Heart right ventricle (tissue), 16 donors: ENCODE measurements around the gene PGAP6. TPM values are rescaled to one million over a fixed set of nuclear protein-coding genes. Genes with fewer than 3 reads are reported as not detected.

Source experiments
- ATAC-seq, 8 donors: fragments of 200-7000 bp; cut with Tn5 transposase; one replicate each; pipeline ENCODE4 v1.9.1; 2020; ENCODE audit warnings: mild to moderate bottlenecking in 8 of 8, moderate library complexity in 8 of 8, moderate number of reproducible peaks in 1 of 8
- DNase-seq, 2 donors: peaks; one replicate each; pipeline ENCODE4 v3.0.0-alpha.2; 2020
- H3K27ac ChIP-seq, 10 donors: fragments of 200-600 bp; sonication (generic) in 2 of 10; one replicate each; pipeline versions ENCODE4 v1.5.0 to v1.8.0; 2020 to 2022; ENCODE audit warnings: mild to moderate bottlenecking in 3 of 10
- H3K27me3 ChIP-seq, 7 donors: fragments of 200-600 bp; one replicate each; pipeline ENCODE4 v1.8.0; 2021 to 2022; ENCODE audit warnings: mild to moderate bottlenecking in 2 of 7
- H3K36me3 ChIP-seq, 9 donors: fragments of 200-600 bp; sonication (generic) in 1 of 9; one replicate each; pipeline versions ENCODE4 v1.5.0 to v1.8.0; 2020 to 2022; ENCODE audit warnings: mild to moderate bottlenecking in 2 of 9
- H3K4me1 ChIP-seq, 9 donors: fragments of 200-600 bp; sonication (generic) in 1 of 9; one replicate each; pipeline versions ENCODE4 v1.5.0 to v1.8.0; 2020 to 2022; ENCODE audit warnings: mild to moderate bottlenecking in 4 of 9
- H3K4me3 ChIP-seq, 10 donors: fragments of 200-600 bp; sonication (generic) in 2 of 10; one replicate each; pipeline versions ENCODE4 v1.5.0 to v1.8.0; 2020 to 2022; ENCODE audit warnings: mild to moderate bottlenecking in 7 of 10, moderate library complexity in 2 of 10
- H3K9me3 ChIP-seq, 11 donors: fragments of 200-600 bp in 10 of 11; sonication (generic) in 2 of 11; one replicate each; pipeline versions ENCODE4 v1.5.0 to v1.8.0; 2013 to 2022; ENCODE audit warnings: mild to moderate bottlenecking in 2 of 11, control low read depth in 1 of 11, moderate library complexity in 1 of 11
- whole genome bisulfite sequencing, 2 donors: extraction: QIAGEN DNeasy Blood & Tissue Kit; methylation state at CpG; one replicate each; pipeline ENCODE4 v1.1.7; 2013; ENCODE audit warnings: inconsistent platforms in 1 of 2; 5-methylcytosine and 5-hydroxymethylcytosine counted together
- intact Hi-C, 10 donors: fragments of 100-400 bp; cut with DNase I; formaldehyde crosslinking; loops; one replicate each; pipeline versions ENCODE4 v1.11.1 to v1.14.2; 2022
- polyA plus RNA-seq, 2 donors: library from polyadenylated mRNA; stranded (reverse); fragments of 200-250 nt; gene quantifications; one replicate each; pipeline ENCODE4 v1.2.3, GENCODE V29; 2013
- total RNA-seq, 10 donors: library from RNA; stranded (reverse); fragmentation: NEBNext Ultra II Directional in 3 of 10; extraction: Animal tissue kit (Norgen Biotek cat#: 25700) in 3 of 10; gene quantifications; one replicate each; pipeline versions ENCODE4 v1.2.1 to v1.2.4, GENCODE V29; 2021 to 2023
- TF ChIP-seq, protein P1 (sequence below), 9 donors: fragments of 200-600 bp; sonication (generic) in 2 of 9; IDR thresholded peaks; one replicate each; pipeline versions ENCODE4 v1.5.0 to v1.8.0; 2021 to 2022; ENCODE audit warnings: antibody characterized with exemption in 9 of 9, mild to moderate bottlenecking in 5 of 9, moderate library complexity in 1 of 9
- donor health status: Arrhythmogenic right ventricular cardiomyopathy.
- donor health status: ischemic (EF 13 %, LVEDD 7.1; RV severe dilation, severe dysfunction).
- donor health status: healthy with polysubstance abuse.
- donor health status: DM: no; HTN: yes; CAD: no.
- donor health status: DM: no; HTN: no; CAD: no.
- donor health status: ischemic (EF 25% LVEDD 6.9; RV normal size, moderate dysfunction).
- donor health status: ischemic (EF 25% LVEDD 5.7; RV mildly dilated, moderate dysfunction).
- donor health status: healthy.
- donor health status: DM: yes; HTN: yes; CAD: no.
- donor health status: Ischemic cardiomyopathy.
- donor health status: ischemic (EF 35%, LVEDD 5.7; RV mildly dilated, moderate dysfunction).
- donor health status: nonischemic (EF 11% LVEDD 7.7; RV severe dilation, severe dysfunction).
- donor health status: DM: yes; HTN: yes; CAD: no.
- donor health status: PGD.
- donor health status: ischemic (EF 29% LVEDD 5.4; RV normal size, mild dysfunction).
- donor health status: nonischemic (EF 23%, LVEDD 6.1; RV moderate dilation, normal function).

Gene PGAP6
- total and polyA plus RNA-seq, 12 donors: 27.1 to 57.3 (median 33.1) TPM

DNA sequence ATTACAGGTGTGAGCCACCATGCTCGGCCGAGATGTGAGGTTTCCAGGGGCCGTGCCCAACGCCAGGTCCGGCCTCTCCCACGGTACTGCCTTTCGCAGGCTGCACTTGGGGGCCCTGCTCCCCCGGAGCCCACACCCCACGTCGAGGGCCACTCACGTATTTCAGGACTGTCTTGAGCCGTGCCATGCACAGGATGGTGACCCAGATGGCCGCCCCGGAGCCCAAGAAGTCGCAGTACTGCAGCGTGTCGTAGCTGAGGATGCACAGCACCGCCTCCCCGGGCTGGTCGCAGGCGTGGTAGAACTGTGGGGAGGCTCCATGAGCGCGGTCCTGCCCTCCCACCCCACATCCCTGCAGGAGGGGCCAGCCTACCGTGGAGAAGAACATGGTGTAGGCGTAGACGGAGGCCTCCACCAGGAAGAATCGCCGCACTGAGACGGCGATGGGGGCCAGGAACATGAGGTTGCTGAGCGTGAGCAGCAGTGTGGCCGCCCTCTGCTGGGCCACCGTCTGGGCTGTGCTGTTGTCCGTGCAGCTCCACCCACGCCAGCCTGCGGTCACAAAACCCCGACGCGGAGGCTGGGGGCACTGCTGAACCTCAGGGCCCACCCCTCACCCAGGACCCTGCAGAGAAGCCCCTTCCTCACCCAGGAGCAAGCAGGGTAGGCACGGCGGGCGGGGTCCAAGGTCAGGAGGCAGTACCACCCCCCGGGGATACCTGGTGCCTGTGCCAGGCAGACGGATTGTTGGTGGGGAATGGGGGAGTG, 7.7 kb downstream of the PGAP6 start:
- WGBS, 2 donors: 93 to 95% methylated on average over 44 of the region's 44 CpGs
- DNase-seq (no peak), ATAC-seq (no peak)
- Histone ChIP-seq H3K36me3 (peaks cover 0 to 70% (median 38%) of the 10 kb centered on the region in 9 donors), H3K4me1 (peaks cover 10 to 25% (median 15%) of the 10 kb centered on the region in 9 donors), H3K9me3 (no peaks in the 10 kb centered on the region), H3K4me3 (no peak overlapping the region), H3K27me3 (no peaks in the 10 kb centered on the region), H3K27ac (no peak overlapping the region)
- intact Hi-C loops: no loop called here
- TF ChIP-seq, protein P1, sequence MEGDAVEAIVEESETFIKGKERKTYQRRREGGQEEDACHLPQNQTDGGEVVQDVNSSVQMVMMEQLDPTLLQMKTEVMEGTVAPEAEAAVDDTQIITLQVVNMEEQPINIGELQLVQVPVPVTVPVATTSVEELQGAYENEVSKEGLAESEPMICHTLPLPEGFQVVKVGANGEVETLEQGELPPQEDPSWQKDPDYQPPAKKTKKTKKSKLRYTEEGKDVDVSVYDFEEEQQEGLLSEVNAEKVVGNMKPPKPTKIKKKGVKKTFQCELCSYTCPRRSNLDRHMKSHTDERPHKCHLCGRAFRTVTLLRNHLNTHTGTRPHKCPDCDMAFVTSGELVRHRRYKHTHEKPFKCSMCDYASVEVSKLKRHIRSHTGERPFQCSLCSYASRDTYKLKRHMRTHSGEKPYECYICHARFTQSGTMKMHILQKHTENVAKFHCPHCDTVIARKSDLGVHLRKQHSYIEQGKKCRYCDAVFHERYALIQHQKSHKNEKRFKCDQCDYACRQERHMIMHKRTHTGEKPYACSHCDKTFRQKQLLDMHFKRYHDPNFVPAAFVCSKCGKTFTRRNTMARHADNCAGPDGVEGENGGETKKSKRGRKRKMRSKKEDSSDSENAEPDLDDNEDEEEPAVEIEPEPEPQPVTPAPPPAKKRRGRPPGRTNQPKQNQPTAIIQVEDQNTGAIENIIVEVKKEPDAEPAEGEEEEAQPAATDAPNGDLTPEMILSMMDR (IDR thresholded peaks at IDR 0.05): no peak

DNA sequence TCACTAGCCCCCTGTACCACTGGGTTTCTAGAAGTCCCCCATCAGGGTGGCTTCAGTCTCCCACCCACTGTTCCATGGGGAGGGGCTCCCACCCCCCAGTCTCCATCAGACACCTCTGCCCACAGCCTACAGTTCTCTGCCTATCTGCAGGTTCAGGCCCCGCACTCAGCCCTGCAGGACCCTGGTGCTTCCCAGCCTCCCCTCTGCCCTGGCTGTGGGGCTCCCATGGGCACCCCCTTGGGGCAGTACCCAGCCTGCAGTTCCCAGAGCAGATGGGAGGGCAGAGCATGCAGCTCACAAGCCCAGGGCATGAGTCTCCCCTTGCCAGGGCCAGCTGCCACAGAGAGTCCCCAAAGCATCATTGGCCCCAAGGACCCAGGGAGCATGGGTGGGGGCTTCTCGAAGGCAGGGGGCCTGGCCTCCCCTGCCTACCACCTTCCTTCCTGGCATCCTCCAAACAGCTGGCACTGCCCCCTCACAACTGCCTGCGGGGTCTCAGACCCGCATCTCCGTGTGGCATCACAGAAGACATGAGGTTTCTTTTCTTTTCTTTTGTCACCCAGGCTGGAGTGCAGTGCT, 8.7 kb downstream of the PGAP6 start:
- TF ChIP-seq, protein P1 (IDR thresholded peaks at IDR 0.05): no peak
- DNase-seq: no peak
- Histone ChIP-seq H3K4me3 (no peak overlapping the region), H3K36me3 (peaks cover 0 to 79% (median 46%) of the 10 kb centered on the region in 9 donors), H3K9me3 (no peaks in the 10 kb centered on the region), H3K27me3 (no peaks in the 10 kb centered on the region), H3K27ac (no peak overlapping the region), H3K4me1 (peaks cover 10 to 22% (median 15%) of the 10 kb centered on the region in 9 donors)
- WGBS, 2 donors: 90 to 94% methylated on average over 5 of the region's 5 CpGs
- ATAC-seq: no peak
- intact Hi-C loops: no loop called here

DNA sequence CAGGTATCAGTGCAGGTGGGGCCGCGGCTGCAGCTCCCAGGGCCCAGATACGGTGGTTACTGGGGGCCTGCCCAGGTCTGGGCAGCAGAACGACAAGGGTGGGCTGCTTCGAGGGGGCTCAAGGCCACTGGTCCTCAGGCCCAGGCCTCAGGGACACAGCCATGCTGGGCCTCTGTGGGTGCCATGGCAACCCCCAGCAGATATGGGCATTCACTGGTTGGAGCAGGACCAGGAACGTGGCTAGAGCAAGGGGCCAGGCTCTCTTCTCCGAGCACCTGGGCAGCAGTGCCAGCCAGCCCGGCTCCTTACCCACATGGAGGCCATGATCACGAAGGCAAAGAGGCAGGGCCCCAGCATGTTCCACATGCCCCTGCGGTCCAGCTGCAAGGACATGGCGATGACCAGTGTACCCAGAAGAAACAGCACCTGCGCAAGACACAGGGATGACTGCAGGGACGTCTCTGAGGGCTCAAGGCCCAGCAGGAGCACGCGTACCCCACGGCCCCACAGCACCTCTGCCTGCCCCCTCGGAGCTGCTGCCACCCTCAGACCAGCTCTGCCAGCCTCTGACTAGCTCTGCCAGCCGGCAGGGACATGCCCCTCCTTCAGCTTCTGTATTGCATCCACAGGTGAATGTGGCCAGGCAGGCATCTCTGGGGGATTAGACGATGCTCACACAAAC, 9.3 kb downstream of the PGAP6 start:
- intact Hi-C loops: no loop called here
- Histone ChIP-seq H3K4me3 (no peak overlapping the region), H3K4me1 (peaks cover 10 to 22% (median 15%) of the 10 kb centered on the region in 9 donors), H3K36me3 (peaks cover 0 to 81% (median 53%) of the 10 kb centered on the region in 9 donors), H3K9me3 (no peaks in the 10 kb centered on the region), H3K27me3 (no peaks in the 10 kb centered on the region), H3K27ac (no peak overlapping the region)
- TF ChIP-seq, protein P1 (IDR thresholded peaks at IDR 0.05): no peak
- DNase-seq (no peak), ATAC-seq (no peak)
- 90 to 95% methylated on average over 19 of the region's 19 CpGs for WGBS, 2 donors

DNA sequence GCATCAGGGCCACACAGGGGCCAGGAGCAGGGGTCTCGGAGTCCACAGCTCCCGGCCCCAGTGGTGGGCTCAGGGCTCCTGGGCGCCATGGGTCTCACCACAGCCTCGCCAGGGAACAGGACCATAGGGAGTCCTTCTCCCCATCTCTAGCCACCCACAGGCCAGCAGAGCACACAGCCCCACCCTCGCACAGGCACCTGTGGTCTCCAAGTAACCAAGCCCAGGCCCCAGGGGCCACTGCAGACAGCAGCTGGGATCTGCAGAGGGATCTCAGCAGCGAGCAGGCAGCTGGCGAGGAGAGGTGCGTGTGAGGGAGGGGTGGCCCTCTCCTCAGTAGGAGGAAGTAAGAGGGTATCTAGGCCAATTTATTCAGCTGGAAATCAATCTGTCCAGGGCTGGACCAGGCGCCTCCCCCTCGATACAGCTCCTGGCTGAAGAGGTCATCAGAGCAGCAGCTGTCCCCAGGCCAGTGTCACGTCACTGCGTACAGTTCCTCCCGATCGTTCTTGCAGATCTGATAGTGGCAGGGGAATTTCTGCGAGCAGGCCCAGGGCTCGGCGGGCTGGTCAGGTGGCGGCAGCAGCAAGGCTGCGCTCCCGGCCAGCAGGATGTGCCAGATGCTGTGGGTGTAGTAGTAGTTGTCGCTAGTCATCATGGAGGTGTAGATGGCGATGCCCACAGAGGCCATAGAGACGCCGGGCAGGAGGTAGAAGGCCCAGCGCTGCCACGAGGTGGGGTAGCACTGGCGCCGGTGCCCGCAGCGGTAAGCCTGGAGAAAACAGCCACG, 10.1 kb downstream of the PGAP6 start:
- Histone ChIP-seq H3K36me3 (peaks cover 0 to 81% (median 60%) of the 10 kb centered on the region in 9 donors), H3K9me3 (no peaks in the 10 kb centered on the region), H3K4me3 (no peak overlapping the region), H3K27me3 (no peaks in the 10 kb centered on the region), H3K4me1 (peaks cover 10 to 22% (median 15%) of the 10 kb centered on the region in 9 donors), H3K27ac (peak overlapping the region in 3 of 10 donors; percentile 63 to 82 (median 76))
- TF ChIP-seq, protein P1 (IDR thresholded peaks at IDR 0.05): no peak
- 87 to 89% methylated on average over 31 of the region's 31 CpGs for WGBS, 2 donors
- intact Hi-C loops: no loop called here
- no peak for DNase-seq
- ATAC-seq: peak in 2 of 8 donors; percentile 1 to 7
